HL-60 (cell line): ENCODE results near the gene ANO10.

Source experiments
- CTCF ChIP-seq: IDR thresholded peaks from one replicate; pipeline ENCODE4 v1.5.1; 2011; ENCODE audit warnings: low read length, control low read depth, inconsistent platforms; ENCODE audit not compliant: insufficient read depth
- GABPA ChIP-seq: IDR thresholded peaks from 2 replicates; pipeline ENCODE4 v1.6.1; 2012; ENCODE audit warnings: low read depth
- POLR2AphosphoS5 ChIP-seq: IDR thresholded peaks from 2 replicates; pipeline ENCODE4 v1.6.1; 2012; ENCODE audit warnings: low read depth
- REST ChIP-seq: IDR thresholded peaks from 2 replicates; pipeline ENCODE4 v1.6.1; 2012; ENCODE audit warnings: low read depth; ENCODE audit not compliant: insufficient replicate concordance
- SPI1 ChIP-seq: IDR thresholded peaks from 2 replicates; pipeline ENCODE4 v1.6.1; 2012; ENCODE audit warnings: low read depth, mild to moderate bottlenecking, borderline replicate concordance

DNA sequence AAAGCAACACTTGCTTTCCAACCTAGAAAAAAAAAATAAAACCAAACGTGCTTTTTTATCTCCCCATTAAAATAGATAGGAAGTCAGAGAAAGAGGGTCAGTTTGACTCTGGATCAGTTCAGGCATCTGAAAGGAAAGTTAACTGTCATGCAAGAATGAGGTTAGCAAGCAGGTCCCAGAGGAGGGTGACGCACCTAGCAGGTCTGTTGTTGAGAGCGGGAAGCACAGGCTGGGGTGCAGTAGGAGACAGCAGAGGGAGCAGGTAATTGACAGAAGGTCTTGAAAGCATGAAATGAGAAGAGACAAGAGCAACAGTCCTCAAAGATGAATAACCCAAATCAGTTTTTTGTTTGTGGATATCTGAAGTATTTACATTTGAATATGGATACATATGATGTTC lies 82.5 kb downstream of the ANO10 start:
- TF ChIP-seq REST: no peak
- TF ChIP-seq CTCF: no peak
- no peak for TF ChIP-seq GABPA
- no peak for TF ChIP-seq POLR2AphosphoS5
- TF ChIP-seq SPI1: no peak
